Stimulated activated memory B cell treated with anti-CD40 and anti-IgM and Interleukin-4, amounts not matched to agents 10 μg/mL and 1 μg/mL and 100 μg/mL, for 72 hours (primary cell): ENCODE measurements around the gene HMCN1.

Experiments used
- ATAC-seq: fragments of 150-1000 bp; cut with Tn5 transposase; 2 replicates; pipeline ENCODE4 v1.10.0; 2021
- H3K27ac Mint-ChIP-seq: one replicate; pipeline ENCODE4 v1.8.0; 2022; ENCODE audit warnings: mild to moderate bottlenecking, mixed read lengths
- H3K27me3 Mint-ChIP-seq: one replicate; pipeline ENCODE4 v1.8.0; 2022; ENCODE audit warnings: mixed read lengths
- H3K36me3 Mint-ChIP-seq: one replicate; pipeline ENCODE4 v1.8.0; 2022; ENCODE audit warnings: mixed read lengths
- H3K4me1 Mint-ChIP-seq: one replicate; pipeline ENCODE4 v1.8.0; 2022; ENCODE audit warnings: mixed read lengths
- H3K4me3 Mint-ChIP-seq: one replicate; pipeline ENCODE4 v1.8.0; 2022; ENCODE audit warnings: mild to moderate bottlenecking, moderate library complexity, mixed read lengths
- H3K9me3 Mint-ChIP-seq: one replicate; pipeline ENCODE4 v1.8.0; 2022; ENCODE audit warnings: mixed read lengths

Gene HMCN1

GRCh38 chr1:186234976-186235686 is 500.9 kb downstream of the HMCN1 start:
- Mint-ChIP-seq H3K4me1 (no peaks in the 10 kb centered on the region), H3K36me3 (no peaks in the 10 kb centered on the region), H3K4me3 (no peak overlapping the region), H3K27me3 (peaks cover 15% of the 10 kb centered on the region), H3K9me3 (no peaks in the 10 kb centered on the region), H3K27ac (no peak overlapping the region)
- no peak for ATAC-seq

DNA sequence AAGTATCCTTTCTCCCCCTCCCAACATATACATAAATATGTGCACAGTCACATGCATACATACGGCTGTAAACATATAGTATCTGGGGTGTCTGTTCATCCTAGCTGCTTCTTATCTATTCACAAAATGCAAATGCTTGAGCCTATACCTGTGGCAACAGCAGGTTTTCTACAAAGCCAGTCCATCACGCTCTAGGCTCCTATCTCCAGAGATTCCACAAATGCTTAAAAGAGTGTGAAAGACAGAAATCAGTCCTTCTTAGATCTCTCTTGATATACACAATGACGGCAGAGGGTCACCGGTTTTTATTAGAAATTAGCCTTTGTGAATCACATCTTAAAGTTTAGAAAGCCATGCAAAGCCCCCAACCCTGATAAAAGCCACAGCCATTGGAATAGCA is 501.5 kb downstream of the HMCN1 start:
- Mint-ChIP-seq H3K36me3 (no peaks in the 10 kb centered on the region), H3K27me3 (peaks cover 15% of the 10 kb centered on the region), H3K9me3 (no peaks in the 10 kb centered on the region), H3K4me1 (no peaks in the 10 kb centered on the region), H3K27ac (no peak overlapping the region), H3K4me3 (no peak overlapping the region)
- ATAC-seq = no peak

DNA sequence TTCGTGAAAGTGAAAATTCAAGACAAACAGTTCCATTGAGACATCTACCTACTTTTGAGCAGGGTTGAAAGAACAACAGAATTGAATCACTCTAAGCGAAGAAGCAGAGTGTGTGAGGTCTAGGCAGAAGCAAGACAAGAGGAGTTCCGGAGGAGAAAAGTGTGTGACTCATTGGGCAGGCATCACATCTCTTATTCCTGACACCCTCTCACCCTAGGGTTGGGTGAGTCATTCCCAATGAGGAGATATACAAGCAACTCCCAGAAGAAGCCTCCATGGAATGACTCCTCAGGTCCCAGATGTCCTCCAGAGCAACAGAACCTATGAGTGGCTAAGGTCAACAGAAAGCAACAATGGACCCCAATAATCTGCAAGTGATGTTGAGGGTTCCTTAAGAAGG is 502.7 kb downstream of the HMCN1 start:
- Mint-ChIP-seq H3K27me3 (peaks cover 15% of the 10 kb centered on the region), H3K4me3 (no peak overlapping the region), H3K9me3 (no peaks in the 10 kb centered on the region), H3K4me1 (no peaks in the 10 kb centered on the region), H3K36me3 (no peaks in the 10 kb centered on the region), H3K27ac (no peak overlapping the region)
- no peak for ATAC-seq

DNA sequence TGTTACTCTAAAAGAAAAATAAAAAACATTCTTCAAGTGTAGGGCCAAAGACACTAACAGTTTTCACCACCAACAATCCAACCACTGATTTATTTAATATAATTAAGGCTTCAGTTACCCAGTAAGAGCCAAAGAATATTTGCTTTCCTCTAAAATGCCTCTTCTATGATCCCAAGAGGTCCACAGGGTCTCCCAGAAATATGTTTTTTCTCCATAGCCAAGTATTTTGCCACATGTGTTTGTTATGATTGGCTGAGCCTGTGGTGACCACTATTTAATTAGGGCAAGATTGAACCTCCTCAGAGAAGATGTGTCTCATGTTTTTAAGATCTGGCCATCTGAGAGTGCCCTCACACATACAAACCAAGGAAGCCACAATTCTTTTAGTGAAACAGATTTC is 505.0 kb downstream of the HMCN1 start:
- ATAC-seq = no peak
- H3K27ac Mint-ChIP-seq = no peak overlapping the region
- no peaks in the 10 kb centered on the region for H3K4me1 Mint-ChIP-seq
- no peaks in the 10 kb centered on the region for H3K9me3 Mint-ChIP-seq
- no peaks in the 10 kb centered on the region for H3K36me3 Mint-ChIP-seq
- H3K4me3 Mint-ChIP-seq = no peak overlapping the region
- H3K27me3 Mint-ChIP-seq = peaks cover 2% of the 10 kb centered on the region

DNA sequence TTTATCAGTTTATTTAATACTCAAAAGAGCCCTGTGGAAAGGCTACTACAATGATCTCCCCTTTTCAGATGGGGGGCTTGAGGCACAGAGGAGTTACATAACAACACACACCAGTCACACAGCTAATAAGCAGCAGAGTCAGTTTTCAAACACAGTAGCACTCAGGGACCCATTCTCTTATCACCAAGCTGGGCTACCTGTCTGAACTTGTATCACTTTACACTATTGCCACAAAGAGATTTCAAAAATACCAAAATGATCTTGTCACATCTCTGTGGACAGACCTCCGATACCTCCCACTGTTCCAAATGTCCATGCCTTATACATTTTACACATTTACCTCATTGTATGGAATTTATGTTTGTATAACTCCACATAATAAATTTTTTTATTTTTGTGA is 506.2 kb downstream of the HMCN1 start:
- Mint-ChIP-seq H3K4me1 (no peaks in the 10 kb centered on the region), H3K27me3 (no peaks in the 10 kb centered on the region), H3K27ac (no peak overlapping the region), H3K4me3 (no peak overlapping the region), H3K9me3 (no peaks in the 10 kb centered on the region), H3K36me3 (no peaks in the 10 kb centered on the region)
- no peak for ATAC-seq
